HCEC 1CT (cell line): ENCODE measurements around the gene ERVH48-1.
A peak's percentile ranks its signal among the peaks of the same experiment; 100 is the strongest.
"Not testable (repeated sequence)": the region's sequence is repeated elsewhere in the genome, so short reads cannot be mapped to it uniquely, and the experiment has no call there.

Experiments
- DNase-seq: peaks from one replicate; pipeline ENCODE4 v3.0.0-alpha.2; 2017

The ERVH48-1 gene

GRCh38 chr21:42925114-42925926 lies at the start of gene ERVH48-1:
Gene ERVH48-1 (minus strand): TSS chr21:42925630. CDS start chr21:42919006, 6,624 bp downstream.
- no peak for DNase-seq

GRCh38 chr21:42973991-42974831 lies 48.8 kb upstream of the ERVH48-1 start, which contains the start of gene PKNOX1:
Gene PKNOX1 (plus strand): TSS chr21:42974562. CDS start chr21:43004382, 29,820 bp downstream.
- DNase-seq: peak; percentile 98

- DNase-seq: no peak
Measured at GRCh38 chr21:42973309-42973990, 48.0 kb upstream of the ERVH48-1 start.

GRCh38 chr21:42971897-42972275 lies 46.5 kb upstream of the ERVH48-1 start:
- DNase-seq: no peak

- DNase-seq: no peak
Measured at GRCh38 chr21:42970946-42971653, 45.7 kb upstream of the ERVH48-1 start.

- no peak for DNase-seq
Measured at GRCh38 chr21:42969193-42969600, 43.8 kb upstream of the ERVH48-1 start.

GRCh38 chr21:42967616-42968015 lies 42.2 kb upstream of the ERVH48-1 start:
- DNase-seq: not testable (repeated sequence)

- no peak for DNase-seq
Measured at GRCh38 chr21:42965211-42965560, 39.8 kb upstream of the ERVH48-1 start.

- DNase-seq: no peak
Measured at GRCh38 chr21:42964546-42965210, 39.2 kb upstream of the ERVH48-1 start.

GRCh38 chr21:42964086-42964485 lies 38.7 kb upstream of the ERVH48-1 start:
- DNase-seq: no peak

- no peak for DNase-seq
Measured at GRCh38 chr21:42962380-42963007, 37.1 kb upstream of the ERVH48-1 start.

GRCh38 chr21:42959728-42960127 lies 34.3 kb upstream of the ERVH48-1 start:
- DNase-seq: no peak

- not testable (repeated sequence) for DNase-seq
Measured at GRCh38 chr21:42958122-42958521, 32.7 kb upstream of the ERVH48-1 start.

- DNase-seq: no peak
Measured at GRCh38 chr21:42956824-42957630, 31.6 kb upstream of the ERVH48-1 start.

- not testable (repeated sequence) for DNase-seq
Measured at GRCh38 chr21:42951193-42951592, 25.8 kb upstream of the ERVH48-1 start.

- not testable (repeated sequence) for DNase-seq
Measured at GRCh38 chr21:42949094-42949755, 23.8 kb upstream of the ERVH48-1 start.

GRCh38 chr21:42942244-42942643 lies 16.8 kb upstream of the ERVH48-1 start:
- DNase-seq: no peak

GRCh38 chr21:42941696-42942085 lies 16.3 kb upstream of the ERVH48-1 start:
- no peak for DNase-seq

- DNase-seq: peak; percentile 93
Measured at GRCh38 chr21:42939582-42940413, 14.4 kb upstream of the ERVH48-1 start.
